GM19452 (cell line): ENCODE measurements around the gene KLHL3.

ENCODE experiments used
- ATAC-seq: cut with Tn5 transposase; IDR thresholded peaks from one replicate; pipeline ENCODE4 v1.9.1; 2021; ENCODE audit not compliant: unreplicated experiment

KLHL3 gene

DNA sequence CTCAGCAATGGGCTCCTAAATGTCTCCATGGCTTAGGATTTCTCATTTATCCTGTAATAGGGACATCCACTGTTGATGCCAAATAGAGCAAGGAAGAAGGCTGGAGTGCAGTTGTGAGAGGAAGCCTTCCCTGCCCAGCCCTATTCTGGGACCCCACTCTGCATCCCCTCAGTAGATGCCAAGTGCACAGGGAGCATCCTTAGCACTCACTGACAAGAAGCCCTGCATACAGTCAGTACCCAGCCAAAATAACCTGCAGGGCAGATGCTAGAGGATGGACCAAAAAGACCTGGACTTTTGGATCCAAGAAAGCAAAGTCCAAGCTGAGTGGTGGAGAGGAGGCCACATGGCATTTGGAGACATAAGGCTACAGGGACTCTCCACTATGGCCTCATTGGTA is 123.3 kb downstream of the KLHL3 start:
- ATAC-seq: no peak

DNA sequence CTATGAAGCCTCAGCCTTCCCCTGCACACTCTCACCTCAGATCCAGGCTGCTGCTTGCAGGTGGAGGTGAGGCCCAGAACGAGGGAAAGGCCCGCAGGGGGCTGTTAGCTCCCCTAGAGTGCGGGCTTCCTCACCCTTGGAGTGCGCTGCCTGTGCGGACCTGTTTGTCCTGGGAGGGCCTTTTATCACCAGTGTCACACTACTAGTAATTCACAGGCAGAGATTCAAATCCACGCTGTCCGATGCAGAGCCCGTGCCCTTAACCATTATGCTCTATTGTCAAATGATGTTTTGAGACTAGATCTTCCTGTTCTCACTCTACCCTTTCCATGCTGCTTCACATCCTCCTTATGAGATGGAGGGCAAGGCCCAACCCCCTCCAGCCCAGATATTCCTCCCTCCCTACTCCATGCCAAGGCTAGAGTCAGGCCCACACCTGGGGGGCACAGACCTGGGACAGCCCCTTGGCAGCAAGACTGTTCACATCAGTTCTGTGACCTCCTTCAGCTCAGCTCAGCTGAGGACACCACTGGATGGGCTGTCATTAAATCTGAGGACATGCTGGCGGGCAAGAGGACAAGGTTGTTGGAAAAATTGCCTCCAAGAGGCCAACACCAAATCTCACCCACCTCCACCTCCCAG is 124.0 kb downstream of the KLHL3 start:
- no peak for ATAC-seq

DNA sequence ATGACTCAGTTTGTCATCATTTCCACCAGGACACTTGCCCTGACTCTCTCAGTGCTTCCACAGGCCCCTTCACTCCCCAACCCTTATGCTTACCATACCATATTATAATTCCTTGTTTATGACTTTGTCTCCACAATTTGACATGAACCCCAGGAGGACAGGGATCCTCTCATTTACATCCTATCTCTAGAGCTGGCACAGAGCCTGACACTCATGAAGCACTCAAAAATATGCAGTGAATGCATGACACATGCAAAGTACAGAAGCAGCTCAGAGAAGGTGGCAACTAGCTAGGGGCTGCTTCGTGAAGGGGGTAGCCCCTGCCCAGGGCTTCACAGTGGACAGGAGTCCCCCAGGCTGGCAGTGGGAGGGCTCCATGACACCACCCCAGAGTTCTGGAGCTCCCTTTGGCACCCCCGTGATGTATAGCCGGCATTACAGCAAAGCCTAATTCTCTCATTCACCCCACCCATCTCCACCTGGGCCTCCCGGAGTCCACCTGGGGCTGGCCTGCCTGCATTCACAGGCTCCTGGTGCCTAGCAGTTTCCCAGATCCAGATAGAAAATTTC is 124.8 kb downstream of the KLHL3 start:
- ATAC-seq: no peak

DNA sequence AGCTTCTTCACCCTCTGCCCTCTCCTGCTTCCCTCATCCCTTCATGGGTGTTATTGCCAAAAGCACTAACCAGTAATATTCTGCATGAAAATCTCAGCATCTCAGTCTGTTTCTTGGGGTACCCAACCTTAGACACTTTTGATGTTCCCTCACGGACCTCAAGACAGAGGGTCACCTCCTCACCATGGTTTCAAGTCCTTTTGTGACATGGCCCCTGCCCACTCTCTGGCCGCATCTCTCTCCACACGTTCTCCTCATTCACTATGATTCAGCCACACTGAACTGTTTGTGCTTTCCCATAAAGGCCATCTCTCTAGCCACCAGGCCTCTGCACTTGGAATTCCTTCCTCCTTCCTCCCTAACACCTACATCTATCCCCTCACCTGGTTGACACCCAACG is 125.3 kb downstream of the KLHL3 start:
- ATAC-seq: no peak

DNA sequence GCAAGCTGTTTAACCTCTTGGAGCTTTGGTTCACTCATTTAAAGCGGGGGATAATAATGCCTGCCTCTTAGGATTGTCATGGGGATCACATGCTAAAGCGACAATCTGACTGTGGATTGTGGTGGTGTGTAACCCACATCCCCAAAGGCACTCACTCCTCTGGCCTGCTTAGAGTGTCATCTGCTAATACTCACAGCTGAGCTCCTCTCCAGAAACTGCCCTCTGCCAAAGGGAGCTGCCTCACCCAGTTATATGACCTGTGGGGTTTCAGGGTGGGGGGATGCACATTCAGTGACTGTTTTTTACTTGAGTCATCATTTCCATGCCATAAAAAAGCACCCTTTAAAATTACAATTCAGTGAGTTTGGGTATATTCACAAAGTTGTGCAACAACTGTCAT is 126.8 kb downstream of the KLHL3 start:
- ATAC-seq: no peak

DNA sequence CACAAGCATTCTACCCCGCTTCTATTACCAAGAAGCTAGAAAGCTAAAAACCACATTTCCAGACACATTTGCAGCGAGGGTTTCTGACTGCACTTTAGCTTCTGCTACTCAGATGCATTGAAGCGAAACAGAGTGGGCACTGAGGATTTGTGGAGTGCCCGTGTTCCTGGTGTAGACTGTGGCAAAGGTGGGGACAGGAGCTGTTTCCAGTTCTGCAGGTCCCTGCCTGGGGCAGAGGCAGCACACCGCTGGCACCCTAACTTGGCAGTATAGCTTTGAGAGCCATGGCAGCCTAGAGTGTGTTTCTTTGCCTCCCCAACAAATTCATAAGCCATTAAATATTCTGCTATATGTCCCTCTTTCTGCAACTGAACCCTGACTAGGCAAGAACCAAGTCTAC is 128.1 kb downstream of the KLHL3 start:
- no peak for ATAC-seq

DNA sequence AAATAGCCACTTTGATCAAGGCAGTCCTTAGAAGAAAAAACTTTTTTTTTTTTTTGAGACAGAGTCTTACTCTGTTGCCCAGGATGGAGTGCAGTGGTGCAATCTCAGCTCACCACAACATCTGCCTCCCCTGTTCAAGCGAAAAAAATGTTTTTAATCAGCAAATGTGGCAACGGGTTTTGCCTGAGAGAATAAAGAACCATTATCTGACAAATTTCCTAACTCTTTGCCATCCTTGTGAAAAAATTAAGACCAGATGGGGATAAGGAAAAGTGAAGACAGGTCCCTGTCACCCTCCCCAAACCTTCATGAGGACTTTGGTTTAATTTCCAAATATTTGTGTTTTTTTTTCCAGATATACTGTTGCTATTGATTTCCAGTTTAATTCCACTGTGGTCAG is 129.5 kb downstream of the KLHL3 start:
- ATAC-seq: no peak

DNA sequence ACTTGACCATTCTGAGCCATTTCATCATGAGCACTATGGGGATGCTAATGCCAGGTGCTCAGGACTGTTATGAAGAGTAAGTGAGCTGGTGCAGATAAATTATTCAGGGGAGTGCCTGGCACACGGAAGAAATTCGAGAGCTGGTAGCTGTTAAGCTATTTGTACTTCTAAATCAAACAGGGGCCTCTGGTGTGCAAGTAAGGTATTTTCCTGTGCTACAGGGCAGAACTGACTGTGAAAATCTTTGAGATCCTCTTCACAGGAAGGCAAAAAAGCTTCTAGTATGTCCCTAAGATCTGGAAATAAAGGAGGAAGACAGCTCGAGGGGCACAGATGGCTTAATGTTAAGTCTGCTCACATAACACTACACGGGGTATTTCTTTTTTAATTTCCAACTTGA is 130.5 kb downstream of the KLHL3 start:
- no peak for ATAC-seq

DNA sequence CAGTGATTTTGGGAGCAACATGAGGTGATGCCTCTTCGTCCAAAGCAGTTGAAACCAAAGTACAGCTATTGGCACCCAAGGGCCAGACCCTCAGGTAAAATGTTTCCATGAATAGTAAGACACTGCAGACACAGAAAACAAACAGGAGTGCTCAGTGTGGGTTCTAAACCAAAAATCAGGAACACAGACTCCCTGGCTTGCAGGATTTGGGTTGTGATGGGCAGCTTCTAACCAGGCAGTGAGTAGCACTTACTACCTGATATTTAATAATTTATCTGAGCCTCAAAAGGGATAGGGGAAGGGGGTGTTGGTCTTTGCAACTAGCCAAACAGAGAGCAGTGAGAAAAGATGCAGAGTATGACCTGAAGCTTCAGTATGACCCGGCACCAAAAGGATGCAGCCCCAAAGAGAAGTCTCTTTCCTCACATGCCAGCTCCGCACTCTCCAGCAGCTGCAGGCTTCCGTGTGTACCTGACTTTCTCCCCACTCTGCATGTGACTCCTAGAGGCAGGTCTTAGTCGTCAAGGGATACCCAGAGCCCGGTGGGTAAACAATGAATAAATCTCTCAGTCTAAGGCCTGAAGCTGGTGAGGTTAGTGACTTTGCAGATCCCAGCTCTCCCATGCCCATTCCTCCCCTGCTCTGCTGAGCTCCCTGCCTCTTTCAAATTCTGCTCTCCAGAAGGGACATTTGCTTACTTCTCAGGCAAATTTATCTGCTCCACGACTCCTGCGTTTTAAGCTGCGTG is 131.4 kb downstream of the KLHL3 start:
- no peak for ATAC-seq

DNA sequence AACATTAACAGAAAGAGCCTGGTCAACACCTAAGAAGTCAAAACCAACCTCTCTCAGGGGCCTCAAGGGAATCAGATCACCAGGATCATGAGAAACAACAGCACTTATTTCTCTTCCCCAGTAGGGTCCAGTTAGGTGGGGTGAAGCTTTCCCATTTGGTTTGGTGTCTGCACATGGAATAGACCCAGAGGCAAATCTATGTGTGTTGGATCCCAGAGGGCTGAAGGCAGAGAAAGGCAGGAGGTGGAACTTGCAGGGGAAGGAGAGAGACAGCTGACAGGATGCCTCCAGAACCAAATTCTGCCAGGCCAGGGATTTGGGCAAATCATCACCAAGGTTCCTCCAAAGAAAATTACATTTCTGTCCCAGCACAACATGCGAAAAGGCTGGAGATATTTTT is 132.0 kb downstream of the KLHL3 start:
- ATAC-seq: no peak

DNA sequence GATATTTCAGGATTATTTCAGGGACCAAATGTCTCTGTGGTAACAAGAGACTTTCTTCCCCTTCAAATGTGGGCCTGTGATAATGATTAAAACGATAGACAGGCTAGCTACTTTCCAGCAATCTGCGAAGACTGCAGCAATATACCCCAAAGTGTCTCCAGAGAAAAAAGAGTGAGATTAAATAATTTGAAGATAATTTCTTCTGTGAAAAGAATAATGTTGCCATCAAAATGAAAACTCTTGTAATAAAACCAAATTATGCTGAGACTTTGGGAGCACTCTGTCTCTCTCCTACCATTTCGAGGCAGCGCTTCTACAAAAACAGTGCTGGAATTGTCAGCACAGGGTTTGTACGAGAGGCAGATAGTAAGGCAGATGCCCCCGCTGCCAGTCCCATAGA is 132.5 kb downstream of the KLHL3 start:
- no peak for ATAC-seq

DNA sequence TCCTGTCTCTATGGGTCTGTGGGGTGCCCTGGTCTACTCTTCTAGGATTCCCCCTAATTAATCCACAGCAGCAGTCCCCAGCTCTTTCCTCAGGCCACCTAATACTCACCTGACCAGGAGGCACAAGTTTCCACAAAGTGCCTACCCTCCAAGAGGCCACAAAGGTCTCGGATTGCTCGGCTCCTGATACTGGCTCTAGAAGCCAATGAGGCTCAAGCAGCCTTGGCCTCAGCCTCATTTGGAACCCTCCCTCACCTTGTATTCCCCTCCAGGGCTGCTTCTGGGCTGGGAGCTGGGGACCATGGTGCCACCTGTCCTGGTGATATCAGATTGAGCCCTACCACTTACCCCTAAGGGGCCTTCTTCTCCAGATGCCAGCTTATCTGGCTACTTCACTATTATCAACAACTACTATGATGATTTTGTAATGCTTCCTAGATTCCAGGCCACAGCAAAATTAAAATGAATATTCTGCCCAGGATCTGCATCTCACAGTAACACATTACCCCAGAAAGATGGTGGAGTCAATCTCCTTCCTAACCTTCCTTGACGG is 133.1 kb downstream of the KLHL3 start:
- ATAC-seq: no peak

DNA sequence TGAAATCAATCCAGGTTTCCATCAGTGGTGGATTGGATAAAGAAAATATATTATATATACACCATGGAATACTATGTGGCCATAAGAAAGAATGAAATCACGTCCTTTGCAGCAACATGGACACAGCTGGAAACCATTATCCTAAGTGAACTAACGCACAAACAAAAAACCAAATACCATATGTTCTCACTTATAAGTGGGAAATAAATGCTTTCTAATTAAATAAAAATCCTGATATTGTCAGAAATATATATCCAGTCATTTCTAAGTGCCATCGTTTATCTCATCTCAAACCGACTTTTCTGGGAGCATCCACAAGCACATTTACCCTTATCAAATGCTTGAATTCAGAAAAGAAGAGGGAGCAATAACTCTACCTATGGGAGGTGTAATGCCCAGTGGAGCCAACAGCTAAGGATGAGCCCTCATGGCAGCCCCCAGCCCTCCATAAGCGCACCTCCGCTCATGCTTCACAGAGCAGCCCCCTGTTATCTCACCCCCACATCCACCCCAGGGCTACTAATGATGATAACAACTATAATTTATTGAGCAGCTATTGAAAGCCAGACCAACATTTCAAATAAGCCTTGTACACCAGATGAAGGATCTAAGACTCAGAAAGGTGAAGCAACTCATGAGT is 135.0 kb downstream of the KLHL3 start:
- ATAC-seq: no peak

DNA sequence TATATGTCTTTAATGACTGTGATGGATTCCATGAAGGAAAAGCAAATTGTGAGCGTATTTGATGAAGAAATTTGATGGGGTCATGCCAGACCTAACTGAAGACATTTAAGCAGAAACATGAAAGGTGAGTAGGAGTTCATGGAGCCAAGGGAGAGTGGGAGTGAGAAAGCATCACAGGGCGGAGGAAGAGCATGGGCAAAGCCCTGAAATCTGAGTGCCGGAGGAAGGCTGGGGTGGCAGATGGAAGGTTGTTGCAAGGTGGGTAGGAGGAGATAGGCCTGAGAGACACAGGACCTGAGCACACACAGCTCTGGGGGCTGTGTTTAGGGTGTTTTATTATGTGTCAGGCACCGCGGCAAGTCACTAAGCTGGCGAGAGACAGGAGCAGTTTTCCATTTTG is 136.4 kb downstream of the KLHL3 start:
- ATAC-seq: no peak

DNA sequence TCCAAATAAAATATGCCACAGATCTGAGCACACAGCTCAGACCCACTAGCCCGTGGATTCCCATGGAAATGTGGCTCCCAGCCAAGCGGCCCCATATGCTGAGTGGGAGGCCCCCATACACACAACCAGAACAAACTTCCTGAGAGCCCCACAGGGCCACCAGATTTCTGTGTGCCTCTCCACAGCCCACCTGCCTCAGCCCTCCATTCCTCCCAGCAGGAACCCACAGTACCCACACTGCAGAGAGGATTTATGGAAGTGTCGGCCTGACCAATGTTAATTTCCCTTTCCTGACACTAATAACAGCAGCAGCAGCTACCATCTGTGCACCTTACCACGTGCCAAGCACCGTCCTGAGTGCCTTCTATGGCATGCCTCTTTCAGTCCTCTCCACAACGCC is 137.5 kb downstream of the KLHL3 start:
- no peak for ATAC-seq

DNA sequence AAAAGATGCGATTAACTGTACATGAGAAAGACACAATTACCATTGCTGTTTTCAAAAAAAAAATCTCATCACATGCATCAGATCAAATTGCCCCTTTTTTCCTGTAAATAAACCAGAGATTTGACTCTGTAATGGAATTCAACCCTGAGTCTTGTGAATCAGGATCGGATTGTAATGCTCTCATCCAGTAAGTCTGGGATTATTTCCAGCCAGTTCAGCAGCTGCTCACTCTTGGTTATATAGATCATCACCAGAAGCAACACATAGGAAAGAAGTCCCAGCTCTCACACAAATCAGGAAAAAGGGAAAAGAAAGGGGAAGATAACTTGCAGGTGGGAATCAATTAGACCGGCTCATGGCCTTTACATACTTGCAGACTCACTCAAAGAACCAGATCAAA is 138.9 kb downstream of the KLHL3 start:
- no peak for ATAC-seq

DNA sequence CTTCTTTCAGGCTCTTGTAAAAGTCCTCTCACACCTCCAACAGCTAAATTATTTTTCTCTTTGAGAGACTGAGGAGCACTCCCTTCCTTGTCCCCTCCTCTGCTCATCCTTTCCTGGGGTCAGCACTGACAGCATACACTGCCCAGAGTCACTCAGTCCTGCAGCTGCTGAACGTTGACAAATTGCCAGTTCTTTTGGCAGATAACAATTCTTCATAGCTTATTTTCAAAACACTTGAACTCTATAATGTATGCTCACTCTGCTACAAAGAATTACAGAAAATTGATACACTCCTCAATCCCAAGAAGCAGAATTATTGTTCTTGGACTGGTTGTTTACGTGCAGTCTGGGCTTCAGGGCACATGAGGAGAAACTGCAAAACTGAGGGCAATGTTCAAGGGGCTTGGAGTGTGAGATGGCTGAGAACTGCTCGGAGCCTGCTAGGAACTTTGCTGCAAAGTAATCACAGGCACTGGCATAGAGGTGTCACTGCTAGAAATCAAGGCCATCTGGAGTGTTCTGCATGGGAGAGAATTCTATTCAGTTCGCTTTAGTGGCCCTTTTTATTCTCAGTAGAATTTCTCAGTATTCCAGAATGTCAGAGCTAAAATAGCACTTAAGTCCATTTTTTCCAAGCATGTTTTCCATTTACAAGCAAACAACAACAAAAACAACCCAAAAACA is 140.4 kb downstream of the KLHL3 start:
- no peak for ATAC-seq

DNA sequence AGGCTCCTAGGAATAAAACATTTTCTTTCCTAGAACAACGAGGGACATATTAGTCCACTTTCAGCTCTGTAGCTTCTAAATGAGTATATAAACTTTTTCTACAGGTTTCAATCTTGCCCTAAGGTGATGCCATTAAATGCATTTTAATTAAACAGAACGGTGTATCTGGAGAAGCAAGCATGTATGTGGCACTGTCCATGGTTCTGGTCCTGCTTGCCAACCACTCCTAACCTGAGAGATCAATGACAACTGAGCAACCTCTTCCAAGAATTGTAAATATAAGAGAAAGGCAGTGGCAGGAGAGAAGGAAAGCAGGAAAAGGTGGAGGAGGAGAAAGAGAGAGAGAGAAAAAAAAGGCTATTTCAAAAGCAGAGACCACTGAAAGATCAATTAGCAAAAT is 141.2 kb downstream of the KLHL3 start:
- no peak for ATAC-seq

DNA sequence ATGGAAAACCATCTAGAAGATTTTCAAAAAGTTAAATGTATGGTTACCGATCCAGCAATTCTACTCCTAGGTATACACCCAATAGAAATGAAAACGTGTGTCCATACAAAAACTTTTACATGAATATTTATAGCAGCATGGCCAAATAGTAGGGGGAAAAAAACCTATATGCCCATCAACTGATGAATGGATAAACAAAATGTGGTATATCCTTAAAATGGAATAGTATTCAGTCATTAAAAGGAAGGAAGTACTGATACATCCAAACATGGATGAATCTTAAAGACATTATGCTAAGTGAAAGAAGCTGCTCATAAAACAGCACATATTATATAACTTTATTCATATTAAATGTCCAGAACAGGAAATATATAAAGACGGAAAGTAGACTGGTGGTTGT is 143.6 kb downstream of the KLHL3 start:
- ATAC-seq: no peak

DNA sequence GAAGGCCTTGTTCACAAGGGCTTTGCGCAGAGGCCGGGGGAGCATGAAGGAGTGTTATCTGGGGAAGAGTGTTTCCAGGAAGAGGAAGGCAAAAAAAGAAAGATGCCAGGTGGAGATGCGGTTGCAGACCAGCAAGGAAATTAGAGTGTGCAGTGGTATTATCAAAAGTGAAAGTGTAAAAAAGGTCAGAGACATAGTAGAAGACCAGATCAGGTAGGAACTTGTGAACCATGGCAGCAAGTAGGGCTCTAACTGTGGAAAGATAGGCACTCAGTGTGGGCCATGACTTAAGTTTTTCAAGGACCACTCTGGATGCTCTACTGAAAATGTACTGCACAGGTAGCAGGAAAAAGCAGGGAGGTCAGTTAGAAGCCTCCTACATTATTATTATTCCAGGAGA is 146.7 kb downstream of the KLHL3 start:
- ATAC-seq: no peak

DNA sequence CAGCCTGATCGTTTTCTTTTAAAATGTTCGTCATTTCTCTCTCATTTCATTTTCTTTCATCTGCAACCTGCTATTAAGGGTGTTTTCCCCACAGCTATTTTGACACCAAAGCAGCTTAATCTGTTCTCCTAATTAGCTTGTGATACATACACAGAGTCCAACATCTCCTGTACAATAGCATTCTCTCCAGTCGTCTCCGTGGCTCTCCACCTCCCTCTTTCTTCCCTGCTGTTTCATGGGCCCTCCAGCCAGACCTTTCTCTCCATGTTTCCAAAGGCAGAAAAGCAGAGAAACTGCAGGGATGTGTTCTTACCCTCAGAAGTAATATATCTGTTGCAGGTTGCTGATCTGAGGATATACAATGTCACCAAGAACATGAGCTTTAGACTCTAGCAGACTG is 148.0 kb downstream of the KLHL3 start:
- ATAC-seq: no peak
